HG03439 (cell line): Measurements from ENCODE around the gene DAB1.

Experiments
- ATAC-seq: cut with Tn5 transposase; IDR thresholded peaks from one replicate; pipeline ENCODE4 v1.9.1; 2021; ENCODE audit warnings: mild to moderate bottlenecking, moderate library complexity; ENCODE audit not compliant: unreplicated experiment

DAB1 gene

DNA sequence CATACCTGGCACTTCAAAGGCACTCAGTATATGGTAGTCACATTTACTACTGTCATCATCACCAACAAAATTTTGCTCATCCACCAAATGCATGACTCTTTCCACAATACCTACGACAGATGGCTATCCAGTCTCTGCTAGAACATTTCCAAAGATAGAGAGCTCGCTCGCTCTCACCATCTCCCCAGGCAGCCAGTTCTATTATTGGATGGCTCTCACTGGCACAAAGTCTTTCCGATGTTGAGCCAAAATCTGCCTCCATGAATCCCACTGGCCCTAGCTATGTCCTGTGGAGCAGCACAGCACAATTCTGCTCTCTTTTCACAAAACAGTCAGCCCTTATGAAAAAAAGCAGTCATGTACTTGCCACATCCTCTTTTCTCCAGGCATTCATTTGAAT is 102.1 kb downstream of the DAB1 start:
- no peak for ATAC-seq

DNA sequence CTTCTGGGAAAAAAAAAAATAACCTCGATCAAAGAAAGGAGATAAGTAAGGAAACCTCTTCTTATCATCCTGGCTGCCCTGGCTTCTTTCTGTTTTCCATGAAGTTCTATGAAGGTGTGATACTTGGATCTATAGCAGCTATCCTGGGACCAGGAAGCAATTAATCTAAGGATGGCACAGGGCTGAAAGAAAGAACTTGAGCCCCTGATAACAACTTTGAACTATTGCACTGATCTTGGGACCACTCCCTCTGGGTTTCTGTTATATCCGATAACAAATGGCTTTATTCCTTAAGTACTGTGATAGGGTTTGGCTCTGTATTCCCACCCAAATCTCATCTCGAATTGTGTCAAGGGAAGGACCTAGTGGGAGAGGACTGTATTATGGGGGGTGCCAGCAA is 104.1 kb downstream of the DAB1 start:
- no peak for ATAC-seq

DNA sequence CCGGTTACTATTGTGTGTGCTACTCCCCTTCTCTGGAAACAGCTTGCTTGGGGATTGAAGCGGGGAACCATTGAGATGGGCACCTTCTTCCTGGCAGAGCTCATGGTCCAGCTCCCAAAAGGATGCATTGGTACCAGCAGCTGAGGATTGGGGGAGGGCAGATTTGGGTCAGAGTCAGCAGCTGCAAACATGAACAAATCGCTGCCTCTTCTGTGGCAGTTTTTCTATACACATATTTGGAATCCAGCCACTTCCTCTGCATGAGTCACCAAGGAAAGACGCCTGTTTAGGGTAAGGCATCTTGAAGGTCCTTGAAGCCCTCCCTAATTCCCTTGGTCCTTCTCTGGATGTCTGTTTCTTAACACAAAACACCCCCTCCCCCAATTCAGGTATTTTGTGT is 104.7 kb downstream of the DAB1 start:
- ATAC-seq = no peak

DNA sequence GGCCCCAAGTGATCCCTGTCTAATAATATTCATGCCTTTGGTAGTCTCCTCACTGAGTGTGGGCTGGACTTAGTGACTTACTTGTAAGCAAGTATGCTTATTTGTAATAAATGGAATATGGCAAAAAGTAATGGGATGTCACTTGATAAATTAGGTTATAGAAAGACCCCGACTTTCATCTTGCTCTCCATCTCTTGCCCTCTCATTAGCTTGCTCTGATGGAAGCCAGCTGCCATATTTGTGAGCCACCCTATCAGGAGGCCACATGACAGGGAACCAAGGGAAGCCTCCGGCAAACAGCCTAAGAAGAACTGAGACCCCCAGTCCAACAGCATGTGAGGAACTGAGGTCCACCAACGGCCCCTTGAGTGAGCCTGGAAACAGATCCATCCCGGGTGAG is 107.0 kb downstream of the DAB1 start:
- ATAC-seq = no peak

DNA sequence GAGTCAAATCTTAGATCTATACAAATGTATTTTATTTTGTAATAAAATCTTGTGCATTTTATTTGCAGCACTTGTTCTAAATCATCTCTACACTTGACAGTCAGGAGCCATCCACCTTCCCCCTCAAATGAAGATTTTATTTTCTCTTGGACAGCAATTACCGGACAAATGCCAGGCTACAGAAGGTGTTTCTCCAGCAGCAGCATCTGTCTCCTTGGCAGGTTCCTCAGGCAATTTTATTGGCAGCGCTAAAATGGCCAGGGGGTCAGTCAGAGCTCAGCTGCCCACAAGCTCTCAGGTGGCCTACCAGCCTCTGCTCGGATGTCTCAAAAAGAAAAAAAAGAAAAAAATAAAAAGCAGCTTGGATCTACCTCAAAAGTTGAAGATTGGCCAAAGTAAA is 107.6 kb downstream of the DAB1 start:
- no peak for ATAC-seq

DNA sequence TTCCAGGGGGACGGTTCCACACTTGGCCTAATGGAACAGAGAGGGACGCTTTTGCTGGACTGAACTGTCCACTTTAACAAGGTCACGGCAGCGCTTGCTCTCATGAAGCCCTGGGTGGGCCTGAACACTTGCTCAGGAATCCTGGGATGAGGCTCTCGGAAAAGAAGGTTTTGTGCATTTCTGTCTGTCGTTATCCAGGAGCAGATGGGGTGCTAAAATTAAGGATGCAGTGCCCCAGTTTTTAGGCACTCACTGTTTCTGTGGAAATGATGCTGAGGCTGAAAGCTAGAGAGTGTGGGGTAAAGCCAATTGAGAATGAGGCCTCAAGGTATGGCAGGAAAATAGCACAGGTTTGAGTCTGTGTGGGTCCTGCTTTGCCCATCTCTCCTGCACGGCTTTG is 111.0 kb downstream of the DAB1 start:
- ATAC-seq = no peak

DNA sequence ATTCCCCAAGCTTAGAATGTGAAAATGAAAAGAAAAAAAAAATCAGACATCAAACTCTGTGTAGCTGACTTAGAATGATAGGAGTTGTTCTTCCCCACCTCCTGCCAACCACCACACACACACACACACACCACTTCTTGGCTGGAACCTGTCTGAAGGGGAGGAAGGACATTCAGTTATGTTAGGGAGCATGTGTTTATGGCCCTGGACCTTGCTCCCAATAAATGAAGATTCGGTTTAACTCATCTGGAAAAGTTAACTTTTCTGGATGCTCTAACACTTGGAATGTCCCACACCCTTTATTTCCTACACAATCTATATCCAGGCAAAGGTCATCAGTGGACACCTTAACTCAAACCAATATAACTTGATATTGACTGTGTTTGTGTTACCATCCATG is 112.4 kb downstream of the DAB1 start:
- no peak for ATAC-seq

DNA sequence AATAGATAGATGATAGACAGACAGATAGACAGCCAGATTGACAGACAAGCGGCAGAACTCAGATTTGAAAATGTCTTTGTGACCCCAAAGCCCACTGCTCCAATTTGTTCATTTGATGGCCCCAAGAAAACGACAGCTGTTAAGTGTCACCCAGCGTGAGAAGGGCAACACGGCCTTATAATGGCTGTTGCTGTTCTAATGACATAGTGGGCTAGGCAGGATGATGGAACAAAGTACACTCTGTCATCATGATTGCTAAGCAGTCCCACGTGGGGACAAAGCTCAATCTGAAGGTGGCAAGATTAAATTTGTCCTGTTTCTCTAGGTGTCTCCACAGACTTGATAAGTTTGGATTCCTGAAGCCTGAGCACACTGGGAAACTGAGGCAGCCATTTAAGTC is 112.9 kb downstream of the DAB1 start:
- ATAC-seq = no peak

DNA sequence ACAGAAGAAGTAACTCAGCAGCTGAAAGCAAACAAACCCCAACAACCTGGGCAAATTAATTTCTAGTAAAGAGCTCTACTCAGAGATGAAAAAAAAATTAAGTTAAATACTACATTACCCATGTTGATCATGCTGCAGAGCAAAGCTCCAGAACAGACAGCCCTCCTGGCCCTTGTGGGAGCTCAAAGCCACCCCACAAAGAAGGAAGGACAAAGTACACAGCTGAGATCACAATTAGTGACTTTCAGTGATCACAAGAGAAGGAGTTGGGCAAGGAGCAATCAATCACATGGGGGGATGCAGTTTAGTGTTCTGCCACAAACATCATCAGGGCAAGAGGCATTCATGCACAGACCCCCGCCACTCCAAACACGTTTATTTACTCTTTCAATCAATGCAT is 114.2 kb downstream of the DAB1 start:
- ATAC-seq = no peak

DNA sequence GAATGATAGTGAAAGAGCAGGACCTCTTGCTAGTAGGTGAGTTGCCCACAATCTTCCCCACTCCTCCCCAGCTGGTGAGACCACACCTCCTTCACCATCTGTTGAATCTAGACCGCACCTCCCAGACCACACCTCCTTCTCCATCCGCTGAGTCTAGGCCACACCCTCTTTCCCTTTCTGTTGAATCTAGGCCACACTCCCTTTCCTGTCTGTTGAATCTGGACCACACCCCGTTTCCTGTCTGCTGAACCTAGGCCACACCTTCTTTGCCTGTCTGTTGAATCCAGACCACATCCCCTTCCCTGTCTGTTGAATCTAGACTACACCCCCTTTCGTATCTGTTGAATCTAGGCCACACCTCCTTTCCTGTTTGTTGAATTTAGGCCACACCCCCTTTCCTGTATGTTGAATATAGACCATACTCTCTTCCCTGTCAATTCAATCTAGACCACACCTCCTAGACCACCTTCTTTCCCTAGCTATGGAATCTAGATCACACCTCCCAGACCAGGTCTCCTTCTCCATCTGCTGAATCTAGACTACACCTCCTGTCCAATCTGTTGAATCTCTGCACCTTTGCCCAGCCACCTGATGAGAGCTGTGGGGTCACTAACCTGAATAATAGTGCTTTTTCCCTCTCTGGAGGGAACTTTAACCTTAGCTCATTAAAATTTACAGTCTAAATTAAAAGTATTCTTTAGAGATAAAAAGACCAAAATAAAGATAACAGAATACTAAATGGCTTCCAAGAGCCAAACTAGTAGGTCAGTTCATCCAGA is 116.3 kb downstream of the DAB1 start:
- ATAC-seq = peak; percentile 67

DNA sequence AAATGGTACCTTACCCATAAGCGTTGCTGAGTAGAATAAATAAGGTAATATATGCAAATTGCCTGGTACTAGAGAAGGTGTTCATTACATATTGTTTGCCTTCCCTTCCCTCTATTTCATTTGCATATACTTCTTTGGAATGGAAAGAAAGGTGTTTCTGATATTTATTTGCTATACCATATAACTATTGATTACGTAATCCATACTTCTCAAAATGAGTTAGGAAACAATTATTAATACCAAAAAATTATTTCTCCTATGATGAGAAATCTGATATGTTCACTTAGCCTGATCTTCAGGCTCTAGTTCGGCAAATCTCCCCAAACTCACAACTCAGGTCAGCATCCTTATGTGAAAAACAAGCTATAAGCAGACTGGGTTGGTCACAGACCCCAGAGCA is 119.3 kb downstream of the DAB1 start:
- no peak for ATAC-seq

DNA sequence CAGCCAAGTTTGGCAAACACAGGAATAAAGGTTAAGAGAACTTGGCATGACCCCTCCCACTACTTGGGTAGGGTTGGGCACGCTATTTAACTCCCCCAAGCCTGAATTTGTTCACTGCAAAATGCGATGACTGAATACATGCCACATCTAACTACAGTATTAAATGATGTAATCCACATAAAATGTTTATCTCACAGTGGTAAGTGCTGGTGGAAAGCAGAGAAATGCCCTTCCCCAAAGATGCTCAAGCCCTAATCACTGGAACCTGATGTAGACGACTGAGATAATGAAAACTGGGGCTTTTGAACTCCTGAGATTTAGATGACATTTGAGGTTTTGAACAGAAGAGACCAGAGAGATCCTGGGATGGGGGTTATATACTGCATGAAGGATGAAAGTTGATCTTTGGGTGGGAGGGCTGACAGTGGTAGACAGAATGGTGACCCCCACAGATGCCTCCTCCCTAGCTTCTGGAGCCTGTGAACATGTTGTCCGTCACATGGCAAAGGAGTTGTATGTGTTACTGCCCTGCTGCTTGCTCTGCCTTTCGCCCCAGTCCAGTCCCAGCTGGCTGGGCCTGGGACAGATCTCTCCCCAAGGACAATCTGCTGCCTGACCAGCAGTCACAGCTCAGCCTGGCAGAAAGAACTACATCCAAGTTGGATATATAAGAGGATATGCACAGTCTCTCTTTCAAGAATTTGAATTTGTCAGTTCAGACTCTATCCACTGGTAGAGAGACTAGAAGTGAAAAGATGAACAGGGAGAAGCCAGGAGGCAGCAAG is 120.9 kb downstream of the DAB1 start:
- ATAC-seq = no peak

DNA sequence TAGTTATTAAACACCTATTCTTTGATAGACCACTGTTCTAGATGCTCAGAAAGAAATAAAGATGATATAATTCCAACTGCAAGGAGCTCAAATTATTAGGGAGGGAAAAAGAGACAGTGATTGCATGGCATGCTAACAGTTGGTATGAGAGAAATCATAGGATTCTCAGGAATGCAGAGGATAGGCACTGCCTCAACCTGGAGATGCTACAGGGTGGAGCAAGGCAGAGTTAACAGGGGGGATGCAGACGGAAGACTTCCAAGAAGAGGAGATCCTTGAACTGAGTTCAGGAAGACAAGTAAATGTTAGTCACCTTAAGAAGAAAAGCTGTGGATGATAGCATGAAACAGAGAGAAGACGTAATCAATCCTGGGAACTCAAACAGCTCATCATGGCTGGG is 123.7 kb downstream of the DAB1 start:
- ATAC-seq = no peak

DNA sequence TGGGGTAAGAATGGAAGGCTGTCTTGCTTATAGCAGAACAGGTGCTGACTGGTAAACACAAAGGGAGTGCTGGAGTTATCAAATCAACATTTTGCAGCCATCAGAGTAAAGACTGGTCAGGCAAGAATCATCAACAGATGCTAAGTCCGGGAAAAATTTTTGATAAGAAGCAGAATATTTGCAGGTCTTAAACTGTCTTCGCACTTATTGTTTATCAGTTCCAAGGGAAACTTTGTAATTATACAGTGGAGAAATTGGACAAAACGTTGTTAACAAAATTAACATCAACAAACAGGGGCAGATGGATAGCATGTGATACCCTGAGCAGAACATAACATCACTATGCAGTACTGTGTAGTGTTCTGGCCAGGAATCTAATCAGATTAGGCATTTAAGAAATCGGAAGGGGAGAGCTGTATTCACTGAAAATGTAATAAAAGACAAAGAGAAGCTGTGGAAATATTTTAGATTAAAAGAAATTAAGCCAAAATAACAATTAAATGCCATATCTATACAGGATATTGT is 127.1 kb downstream of the DAB1 start:
- ATAC-seq = no peak

DNA sequence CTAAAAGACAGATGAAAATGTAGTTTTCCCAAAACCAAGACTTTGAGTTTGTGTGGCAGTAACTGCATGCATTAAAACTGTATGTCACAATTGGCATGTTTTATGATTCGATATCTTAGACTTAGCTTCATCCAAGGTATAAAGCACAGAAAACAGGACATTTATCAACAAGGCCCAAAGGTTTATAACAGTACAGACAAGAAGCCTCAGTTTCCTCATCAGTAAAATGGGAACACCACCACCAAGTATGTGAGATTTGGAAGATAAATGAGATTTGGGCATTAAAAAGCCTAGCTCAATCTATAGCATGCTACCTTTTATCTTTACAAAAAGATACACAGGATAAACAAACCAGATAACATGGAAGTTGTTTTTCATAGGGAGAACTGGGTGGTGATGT is 128.5 kb downstream of the DAB1 start:
- ATAC-seq = no peak

DNA sequence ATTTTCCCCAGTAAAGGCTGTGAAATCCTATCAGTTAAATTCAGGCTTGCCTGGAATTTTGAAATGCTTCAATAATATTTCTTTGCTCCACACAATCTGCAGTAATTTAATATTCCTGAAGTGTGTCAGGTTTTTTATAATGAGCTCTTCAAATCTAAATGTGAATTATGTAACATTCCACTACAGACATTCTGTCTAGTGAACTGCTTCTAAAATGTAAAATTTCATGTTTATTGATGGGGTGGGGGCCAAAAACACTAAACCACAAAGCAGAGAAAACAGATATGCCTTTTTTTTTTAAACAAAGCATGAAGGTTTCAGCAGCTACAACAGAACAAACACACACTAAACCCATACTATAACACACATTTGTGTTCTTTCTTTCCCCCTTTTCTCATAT is 129.7 kb downstream of the DAB1 start:
- no peak for ATAC-seq

DNA sequence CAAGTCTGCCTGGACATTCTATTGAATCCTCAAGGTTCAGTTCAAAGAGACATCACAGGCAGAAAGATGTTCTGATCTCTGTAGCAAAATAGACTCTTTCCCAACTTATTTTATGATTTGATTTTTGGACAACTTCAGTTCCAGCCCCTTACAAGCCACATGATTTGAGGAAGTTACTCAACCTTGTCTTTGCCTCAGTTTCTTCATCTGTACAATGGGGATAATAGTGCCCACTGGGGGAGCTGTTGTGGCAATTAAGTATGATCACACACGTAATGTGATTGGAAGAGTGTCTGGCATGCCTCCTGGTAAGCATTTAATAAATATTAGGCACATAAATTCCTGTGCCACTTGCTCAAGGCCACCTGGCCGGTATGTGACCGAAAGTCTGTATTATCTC is 130.6 kb downstream of the DAB1 start:
- ATAC-seq = no peak

DNA sequence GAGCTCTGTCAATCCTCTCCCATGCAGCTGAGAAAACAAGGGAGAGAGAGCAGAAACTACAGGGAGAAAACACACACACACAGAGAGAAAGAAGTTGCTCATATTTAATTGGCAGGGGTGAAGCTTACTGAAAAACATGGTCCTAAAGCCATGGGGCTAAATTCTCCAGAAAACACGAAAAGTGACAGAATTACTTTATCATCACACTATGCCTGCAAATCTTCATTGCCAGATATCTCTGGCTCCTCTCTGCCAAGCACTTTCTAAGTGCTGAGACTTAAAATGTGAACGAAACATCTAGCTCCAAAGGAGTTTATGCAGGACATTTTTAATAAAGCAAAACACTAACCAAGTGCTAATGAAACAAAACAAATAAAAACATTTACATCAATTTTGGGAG is 134.1 kb downstream of the DAB1 start:
- ATAC-seq = no peak

DNA sequence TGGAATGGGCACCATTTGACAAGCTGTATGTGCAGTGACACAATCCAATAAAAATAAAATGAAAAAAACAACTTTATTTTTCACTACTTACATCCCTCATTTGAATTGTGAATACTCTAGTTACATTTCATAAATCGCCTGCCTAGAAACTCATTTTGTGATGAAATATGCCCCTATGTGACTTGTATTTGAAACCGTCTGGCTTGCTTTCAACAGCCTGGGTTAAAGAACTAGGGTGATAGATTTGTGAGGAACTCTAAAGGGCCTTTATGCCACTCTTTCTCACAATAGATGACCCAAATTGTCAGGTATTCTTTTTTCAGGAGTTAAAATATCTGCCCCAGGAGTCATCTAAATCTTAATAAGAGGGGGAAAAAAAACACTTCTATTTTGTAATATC is 137.9 kb downstream of the DAB1 start:
- ATAC-seq = no peak

DNA sequence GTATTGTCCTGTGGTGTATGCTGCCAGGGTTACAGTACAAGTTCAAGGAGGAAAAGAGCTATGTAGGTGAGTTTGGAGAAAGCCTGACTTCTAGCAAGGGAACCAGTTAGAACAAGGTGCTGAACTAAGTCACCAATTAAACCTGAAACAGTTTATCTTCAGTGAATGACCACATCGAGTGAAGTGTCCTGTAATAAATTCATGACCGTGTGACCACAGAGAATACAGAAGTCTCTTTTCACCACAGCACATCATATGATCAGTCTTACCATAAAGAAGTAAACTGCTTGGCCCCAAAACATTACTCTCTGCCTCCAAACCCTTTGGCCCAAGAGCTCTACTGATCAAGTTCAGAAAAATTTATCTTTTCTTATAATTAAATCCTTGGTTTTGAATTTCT is 141.4 kb downstream of the DAB1 start:
- ATAC-seq = no peak

DNA sequence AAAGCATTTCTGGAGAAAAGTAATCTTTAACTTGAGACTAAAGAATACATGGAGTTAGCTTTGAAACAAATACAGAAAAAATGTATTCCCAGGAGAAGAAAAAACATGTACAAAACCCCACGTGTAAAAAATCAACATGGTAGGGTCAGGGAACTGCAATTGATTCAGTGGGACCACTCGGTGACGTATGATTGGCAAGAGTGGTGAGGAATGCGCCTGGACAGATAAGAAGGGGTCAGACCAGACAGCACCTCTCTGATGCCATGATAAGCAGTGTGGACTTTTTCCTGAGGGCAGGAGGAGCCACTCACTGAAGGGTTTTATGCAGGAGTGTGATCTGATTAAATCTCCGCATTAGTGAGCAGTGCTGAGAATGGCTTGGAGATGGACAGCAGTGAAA is 142.5 kb downstream of the DAB1 start:
- ATAC-seq = no peak

DNA sequence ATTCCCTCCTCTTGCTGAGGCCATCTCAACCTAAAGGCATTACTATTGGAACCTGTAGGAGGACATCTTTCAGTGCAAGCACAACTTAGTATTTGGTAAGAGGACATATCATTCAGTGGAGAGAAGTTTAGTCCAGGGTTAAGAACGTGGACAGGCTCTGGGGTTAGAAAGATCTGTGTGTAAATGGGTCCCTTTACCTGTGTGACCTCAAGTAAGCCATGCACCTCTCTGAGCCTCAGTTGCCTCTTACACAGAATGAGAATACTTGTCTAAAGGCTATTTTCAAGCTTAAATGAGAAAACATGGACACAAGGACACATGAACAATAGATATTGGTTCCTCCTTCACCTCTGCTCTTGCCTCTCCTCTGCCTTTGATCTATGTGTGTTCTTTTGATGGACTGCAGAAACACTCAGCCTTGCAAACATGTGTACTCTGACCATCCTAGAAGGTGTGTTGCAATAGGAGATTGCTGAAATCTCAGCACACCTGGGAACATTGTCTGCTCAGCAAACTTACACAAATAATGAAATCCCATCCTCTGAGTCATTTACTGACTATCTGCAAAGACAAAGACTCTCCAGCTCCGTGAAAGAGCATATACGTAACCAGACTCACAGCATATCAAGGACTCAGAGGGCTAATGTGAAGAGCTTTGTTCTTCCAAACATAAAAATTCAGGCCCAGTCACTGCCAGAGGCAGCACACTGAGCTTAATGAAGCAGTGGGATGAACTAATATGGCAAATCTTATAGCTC is 143.8 kb downstream of the DAB1 start:
- no peak for ATAC-seq
